Caki2 (cell line): Measurements from ENCODE around the gene SLC4A8. TPM values are rescaled to one million over a fixed set of nuclear protein-coding genes. Genes with fewer than 3 reads are reported as not detected.
"Not testable (repeated sequence)": the region's sequence is repeated elsewhere in the genome, so short reads cannot be mapped to it uniquely, and the experiment has no call there.

ENCODE experiments used
- DNase-seq: peaks from one replicate; pipeline ENCODE4 v3.0.0-alpha.2; 2015; ENCODE audit warnings: low read depth
- in situ Hi-C: cut with HindIII; loops from 2 replicates; pipeline ENCODE4 v1.10.0; 2016; ENCODE audit warnings: low sequenced_read_pairs, low pct_unique_long_range_greater_than_20kb, mixed read lengths
- total RNA-seq: library from RNA; depleted of rRNA; stranded (reverse); fragments of >200 nt; shearing (Covaris generic); gene quantifications from 2 replicates; pipeline ENCODE4 v1.2.3, GENCODE V29; 2014; ENCODE audit warnings: low replicate concordance

The SLC4A8 gene
- total RNA-seq, 1 experiment from 2014 or later = 8.0 TPM

GRCh38 chr12:51454016-51454415 is 29.4 kb downstream of the SLC4A8 start:
- DNase-seq, in situ Hi-C loops: not testable (repeated sequence)

GRCh38 chr12:51455050-51455449 is 30.4 kb downstream of the SLC4A8 start:
- DNase-seq, in situ Hi-C loops: not testable (repeated sequence)

- in situ Hi-C loops = no loop called here
- no peak for DNase-seq
Observed at GRCh38 chr12:51458635-51459034, 34.0 kb downstream of the SLC4A8 start.

DNA sequence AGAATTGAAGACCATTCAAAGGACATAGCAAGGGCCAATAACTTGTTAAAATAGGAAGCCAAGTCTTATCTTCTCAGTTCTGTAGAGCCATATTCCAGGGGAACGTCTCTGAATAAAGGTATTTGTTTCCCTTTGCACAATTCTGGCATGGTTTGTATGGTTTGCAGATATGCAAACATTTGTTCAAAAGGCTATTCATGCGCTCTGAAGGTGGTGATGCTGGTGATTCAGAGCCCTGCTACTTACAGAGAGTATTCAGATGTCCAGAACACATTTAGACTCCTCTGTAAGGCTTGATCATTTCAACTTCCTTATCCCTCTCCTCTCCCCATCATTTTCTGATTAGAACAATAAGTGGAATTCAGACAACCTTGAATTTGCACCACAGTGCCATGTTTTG is 35.9 kb downstream of the SLC4A8 start:
- in situ Hi-C loops = no loop called here
- DNase-seq = no peak

DNA sequence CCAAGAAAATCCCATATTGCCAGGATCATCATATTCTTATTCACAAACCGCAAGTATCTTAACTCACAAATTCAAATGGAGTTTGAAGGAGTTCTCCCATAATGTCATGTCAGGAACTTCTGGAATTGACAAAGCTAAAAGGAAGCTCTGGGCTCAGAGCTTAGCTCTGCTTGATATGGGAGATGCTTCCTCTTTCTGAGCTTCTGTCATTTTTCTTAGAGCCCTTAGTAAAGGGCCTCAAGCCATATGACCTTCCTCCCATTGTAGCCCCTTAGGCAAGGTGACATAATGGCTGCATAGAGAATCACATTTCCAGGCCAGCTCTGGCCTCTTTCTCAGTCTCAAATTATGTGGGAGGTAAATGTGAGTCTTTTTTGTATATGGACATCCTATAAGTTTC is 40.9 kb downstream of the SLC4A8 start:
- in situ Hi-C loops = no loop called here
- no peak for DNase-seq

GRCh38 chr12:51470116-51470515 is 45.5 kb downstream of the SLC4A8 start:
- in situ Hi-C loops = no loop called here
- DNase-seq = no peak

- in situ Hi-C loops = no loop called here
- DNase-seq = no peak
Observed at GRCh38 chr12:51471111-51471864, 46.7 kb downstream of the SLC4A8 start.

GRCh38 chr12:51472984-51473383 is 48.4 kb downstream of the SLC4A8 start:
- no peak for DNase-seq
- in situ Hi-C loops = no loop called here

GRCh38 chr12:51473947-51474346 is 49.3 kb downstream of the SLC4A8 start:
- in situ Hi-C loops = no loop called here
- no peak for DNase-seq

GRCh38 chr12:51475543-51475942 is 50.9 kb downstream of the SLC4A8 start:
- no peak for DNase-seq
- in situ Hi-C loops = no loop called here

DNA sequence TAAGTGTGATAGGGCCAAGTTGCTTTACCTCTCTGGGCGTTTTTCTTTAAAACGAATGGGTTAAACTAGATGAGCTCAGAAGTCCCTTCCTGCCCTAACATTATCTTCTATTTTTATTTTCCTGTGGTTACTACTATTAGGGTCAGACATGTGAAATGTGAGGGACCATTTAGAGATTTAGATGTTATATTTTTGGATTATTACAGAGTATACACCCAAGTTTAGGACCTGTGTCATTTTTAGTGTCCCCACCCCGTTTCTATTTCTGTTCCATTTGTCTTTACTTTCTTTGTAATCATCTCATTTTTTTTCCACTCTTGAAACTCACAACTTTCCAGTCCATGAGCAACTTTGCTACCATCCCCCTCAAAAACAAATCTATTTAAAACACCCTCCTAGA is 56.3 kb downstream of the SLC4A8 start:
- in situ Hi-C loops = no loop called here
- no peak for DNase-seq

DNA sequence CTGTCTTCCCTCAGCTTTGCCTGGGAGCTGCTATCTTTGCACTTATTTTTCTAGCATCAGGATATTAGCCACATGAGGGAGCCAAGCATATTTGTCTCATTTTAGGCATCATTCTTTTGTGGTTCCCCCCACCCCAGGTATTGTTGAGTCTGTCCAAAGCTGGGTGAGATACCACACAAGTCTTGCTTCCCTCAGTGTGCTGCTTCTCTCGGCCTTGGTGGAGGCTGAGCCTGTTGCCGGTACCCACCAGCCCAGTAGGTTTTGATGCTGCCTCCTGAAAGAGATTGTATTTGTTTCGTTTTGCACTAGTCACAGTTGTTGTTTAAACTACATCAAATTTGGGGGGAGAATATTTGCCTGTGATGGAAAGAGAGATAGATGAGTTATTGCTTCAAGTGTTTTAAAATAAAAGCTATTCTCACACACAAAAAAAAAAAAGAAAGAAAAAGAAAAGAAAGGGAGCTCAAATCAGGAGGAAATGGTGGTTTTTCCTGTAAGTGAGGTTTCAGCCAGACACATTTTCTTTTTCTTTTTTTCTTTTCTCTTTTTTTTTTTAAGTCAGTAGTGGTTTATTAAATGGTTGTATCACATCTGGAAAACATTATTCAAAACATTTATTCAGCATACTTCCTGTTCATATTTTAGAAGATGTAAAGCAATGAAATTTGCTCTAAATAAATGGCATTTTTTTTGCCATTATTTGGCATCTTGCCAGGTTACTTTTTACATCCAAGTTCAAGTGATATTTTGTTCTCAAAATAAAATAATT is 58.5 kb downstream of the SLC4A8 start:
- DNase-seq = no peak
- in situ Hi-C loops = no loop called here

DNA sequence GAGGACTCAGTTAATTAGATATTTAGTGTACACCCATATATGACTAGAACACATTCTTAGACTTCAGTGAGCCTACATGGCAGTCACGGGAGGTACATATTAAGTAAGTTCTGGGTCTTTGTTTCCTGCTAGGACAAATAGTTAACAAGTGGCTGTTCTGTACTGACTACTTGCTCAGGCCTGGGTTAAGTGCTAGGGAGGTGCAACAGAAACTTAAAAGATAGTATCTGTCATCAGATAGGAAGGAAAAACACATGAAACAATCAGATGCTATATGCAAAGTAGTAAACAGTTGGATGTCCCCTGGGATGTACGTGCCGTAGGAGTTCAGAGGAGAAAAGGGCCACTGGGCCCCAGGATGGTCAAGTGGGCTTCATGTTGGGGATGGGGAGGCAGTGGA is 59.5 kb downstream of the SLC4A8 start:
- in situ Hi-C loops = no loop called here
- DNase-seq = no peak

DNA sequence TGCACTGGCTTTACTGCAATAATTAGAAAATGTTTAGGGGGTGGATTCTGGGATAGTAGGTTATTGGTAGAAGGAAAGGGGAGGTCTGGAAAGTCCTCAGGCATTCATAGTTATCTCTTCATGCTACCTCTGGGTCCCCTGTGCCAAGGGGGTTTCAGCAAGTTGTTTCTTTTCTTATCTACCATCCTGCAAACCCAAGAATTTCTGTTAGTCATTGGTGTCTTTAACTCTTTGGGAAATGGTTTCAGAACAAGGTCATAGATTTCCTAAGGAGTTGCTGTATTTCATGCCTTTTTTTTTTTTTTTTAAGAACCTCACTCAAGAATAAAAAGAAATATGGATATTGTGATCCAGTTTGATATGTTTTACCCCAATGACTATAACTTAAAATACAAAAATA is 63.6 kb downstream of the SLC4A8 start:
- in situ Hi-C loops = no loop called here
- no peak for DNase-seq

DNA sequence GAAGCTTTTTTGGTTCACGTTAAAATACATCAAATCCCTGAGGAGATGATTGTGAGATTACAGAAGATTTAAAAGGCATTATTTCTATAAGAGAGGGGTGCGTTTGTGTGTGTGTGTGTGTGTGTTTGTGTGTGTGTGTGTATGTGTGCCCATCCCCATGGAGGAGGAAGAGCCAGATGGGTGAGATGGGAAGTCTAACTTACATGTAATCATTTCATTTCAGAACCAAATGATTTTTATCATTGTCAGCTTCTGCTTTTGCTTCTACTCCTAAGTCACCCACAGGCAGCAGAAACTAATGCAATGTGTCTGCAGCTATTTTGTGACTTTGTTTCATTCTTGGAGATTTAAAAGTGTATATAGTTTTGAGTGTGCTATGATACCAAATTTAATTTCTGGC is 68.7 kb downstream of the SLC4A8 start:
- in situ Hi-C loops = no loop called here
- DNase-seq = no peak

DNA sequence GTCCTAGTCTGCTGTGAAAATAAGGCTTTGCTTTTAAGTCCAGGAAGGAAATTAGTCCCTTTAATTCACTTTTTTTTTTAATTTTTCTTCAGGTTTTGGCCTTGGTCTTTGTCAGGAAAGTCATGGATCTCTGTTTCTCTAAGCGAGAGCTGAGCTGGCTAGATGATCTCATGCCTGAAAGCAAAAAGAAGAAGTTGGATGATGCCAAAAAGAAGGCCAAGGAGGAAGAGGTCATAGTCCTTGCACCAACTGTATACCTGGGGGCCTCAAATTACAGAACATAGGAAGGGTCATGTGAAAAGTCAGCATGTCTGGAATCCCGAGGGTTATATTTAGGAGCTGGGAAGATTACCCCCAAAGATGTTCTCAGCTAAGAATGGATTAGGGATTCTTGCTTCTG is 72.3 kb downstream of the SLC4A8 start:
- in situ Hi-C loops = no loop called here
- DNase-seq = no peak

DNA sequence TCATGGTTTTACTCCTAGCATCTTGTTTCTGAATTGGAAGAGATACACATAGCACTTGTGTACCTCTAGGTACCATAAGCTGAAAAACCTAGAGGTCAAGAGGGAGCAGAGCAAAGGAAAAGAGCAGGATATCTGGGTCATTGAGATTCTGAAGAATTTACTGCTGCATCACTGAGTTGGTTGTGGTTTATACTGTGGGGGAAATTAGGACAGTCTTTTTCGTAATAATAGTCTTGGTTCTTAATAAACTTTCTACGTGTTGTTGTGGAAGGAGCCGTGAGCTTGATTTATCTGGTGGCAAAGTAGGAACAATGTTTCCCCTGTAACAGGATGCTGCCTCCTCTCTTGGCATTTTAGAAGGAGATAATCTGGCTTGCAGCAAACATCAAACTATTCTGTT is 80.2 kb downstream of the SLC4A8 start:
- no peak for DNase-seq
- in situ Hi-C loops = no loop called here

GRCh38 chr12:51505360-51506105 is 80.9 kb downstream of the SLC4A8 start:
- no peak for DNase-seq
- in situ Hi-C loops = no loop called here

- in situ Hi-C loops = no loop called here
- DNase-seq = no peak
Observed at GRCh38 chr12:51507178-51507577, 82.5 kb downstream of the SLC4A8 start.
